ENCODE data around the gene METTL9.
"Not testable (repeated sequence)": the region's sequence is repeated elsewhere in the genome, so short reads cannot be mapped to it uniquely, and the experiment has no call there.

METTL9 gene

GRCh38 chr16:21599122-21600030 is at the start of gene METTL9:
TSS of gene METTL9 (plus strand) at chr16:21599577. CDS start at chr16:21599734, 157 bp downstream.
- H3K27ac ChIP-seq = peak within 1 kb of the TSS; percentile 95
- TF ChIP-seq ZFX (IDR thresholded peaks at IDR 0.05) = peak; percentile 90
- 0 out of 2 replicates have a peak, but pooled peaks have one; percentile 8 for TF ChIP-seq CTCF (conservative IDR thresholded peaks at IDR 0.05)

GRCh38 chr16:21549975-21550374 is 49.4 kb upstream of the METTL9 start:
- not testable (repeated sequence) for H3K27ac ChIP-seq

GRCh38 chr16:21550435-21550834 is 48.9 kb upstream of the METTL9 start:
- H3K27ac ChIP-seq = not testable (repeated sequence)

- H3K27ac ChIP-seq = not testable (repeated sequence)
Observed at GRCh38 chr16:21551076-21551475, 48.3 kb upstream of the METTL9 start.

GRCh38 chr16:21551600-21551999 is 47.8 kb upstream of the METTL9 start:
- not testable (repeated sequence) for H3K27ac ChIP-seq

- H3K27ac ChIP-seq = not testable (repeated sequence)
Observed at GRCh38 chr16:21553481-21554296, 45.7 kb upstream of the METTL9 start.

GRCh38 chr16:21554795-21555585 is 44.4 kb upstream of the METTL9 start:
- H3K27ac ChIP-seq = no peak overlapping the region
- TF ChIP-seq ZFX (IDR thresholded peaks at IDR 0.05) (no peak), CTCF (conservative IDR thresholded peaks at IDR 0.05) (peak; percentile 99)

- not testable (repeated sequence) for H3K27ac ChIP-seq
Observed at GRCh38 chr16:21555621-21556020, 43.8 kb upstream of the METTL9 start.

- H3K27ac ChIP-seq = not testable (repeated sequence)
Observed at GRCh38 chr16:21556026-21556595, 43.3 kb upstream of the METTL9 start.

- not testable (repeated sequence) for H3K27ac ChIP-seq
Observed at GRCh38 chr16:21556651-21557241, 42.6 kb upstream of the METTL9 start.

- TF ChIP-seq ZFX (IDR thresholded peaks at IDR 0.05) = no peak
- TF ChIP-seq CTCF (conservative IDR thresholded peaks at IDR 0.05) = no peak
- no peak overlapping the region for H3K27ac ChIP-seq
Observed at GRCh38 chr16:21560462-21560861, 38.9 kb upstream of the METTL9 start.
